NCI-H128 (cell line): ENCODE measurements around the gene ARHGAP30.

Experiments
- DNase-seq: peaks from one replicate; lab custom pipeline; 2025; ENCODE audit not compliant: unreplicated experiment; lab: John Stamatoyannopoulos, UW

Gene ARHGAP30

DNA sequence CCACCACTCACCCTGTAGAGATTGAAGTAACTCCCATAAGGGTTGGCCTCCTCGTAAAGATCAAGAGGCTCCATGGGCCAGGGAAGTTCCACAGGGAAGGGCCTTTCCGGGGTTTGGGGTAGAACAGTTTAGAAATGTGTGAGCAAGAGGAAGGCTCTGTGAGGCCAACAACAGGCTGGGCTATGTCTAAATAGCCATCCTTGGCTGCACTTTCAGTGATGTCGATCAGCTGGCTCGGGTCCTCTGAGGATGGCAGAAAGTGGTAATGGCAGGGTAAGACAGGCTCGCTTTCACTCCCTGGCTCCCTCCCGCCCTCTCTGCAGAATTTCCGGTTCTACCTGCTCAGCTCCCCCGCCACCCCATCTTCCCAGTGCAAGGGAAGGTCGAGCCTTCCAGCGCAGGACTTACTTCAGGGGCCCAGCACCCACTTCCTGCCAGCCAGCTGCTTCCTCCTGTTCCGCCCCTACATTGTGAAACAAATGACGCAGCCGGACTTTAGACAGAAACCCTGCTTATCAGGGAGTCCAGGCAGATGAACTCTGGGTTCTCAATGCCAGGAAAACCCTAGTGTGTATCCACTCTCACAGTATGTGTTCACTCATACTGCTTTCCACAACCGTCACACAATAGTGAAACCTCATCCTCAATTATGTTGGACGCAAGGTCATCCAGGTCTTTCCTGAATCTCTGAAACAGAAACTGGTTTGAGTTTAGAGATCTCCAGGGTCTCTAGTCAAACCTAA is 56.0 kb downstream of the ARHGAP30 start:
- no peak for DNase-seq

DNA sequence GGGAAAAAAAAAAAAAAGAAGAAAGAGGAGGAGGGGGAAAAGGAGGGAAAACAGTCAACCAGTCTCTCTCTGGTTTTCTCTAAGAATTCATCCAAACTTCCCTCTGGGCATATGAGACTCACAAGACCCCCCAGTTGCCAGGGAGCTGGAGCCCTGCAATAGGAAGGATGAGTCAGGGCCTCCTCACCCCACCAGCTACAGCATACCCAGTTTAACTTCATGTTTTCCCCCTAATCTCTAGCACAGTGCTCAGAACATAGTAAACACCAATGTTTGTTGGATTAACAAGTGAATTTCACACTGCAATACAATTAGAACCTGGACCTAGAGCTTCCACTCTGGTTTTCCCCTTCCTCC is 56.6 kb downstream of the ARHGAP30 start:
- no peak for DNase-seq

DNA sequence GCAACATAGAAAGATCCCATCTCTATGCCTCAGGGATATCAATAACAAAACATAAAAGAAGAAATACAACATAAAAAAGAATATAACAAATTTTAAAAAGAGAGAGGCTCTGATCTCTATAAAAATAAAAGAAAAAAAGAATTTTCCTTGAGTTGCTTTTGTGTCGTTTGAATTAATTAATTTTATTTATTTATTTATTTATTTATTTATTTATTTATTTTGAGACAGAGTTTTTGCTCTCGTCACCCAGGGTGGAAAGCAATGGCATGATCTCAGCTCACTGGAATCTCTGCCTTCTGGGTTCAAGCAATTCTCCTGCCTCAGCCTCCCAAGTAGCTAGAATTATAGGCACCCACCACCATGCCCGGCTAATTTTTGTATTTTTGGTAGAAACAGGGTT is 57.3 kb downstream of the ARHGAP30 start:
- DNase-seq, result no peak

DNA sequence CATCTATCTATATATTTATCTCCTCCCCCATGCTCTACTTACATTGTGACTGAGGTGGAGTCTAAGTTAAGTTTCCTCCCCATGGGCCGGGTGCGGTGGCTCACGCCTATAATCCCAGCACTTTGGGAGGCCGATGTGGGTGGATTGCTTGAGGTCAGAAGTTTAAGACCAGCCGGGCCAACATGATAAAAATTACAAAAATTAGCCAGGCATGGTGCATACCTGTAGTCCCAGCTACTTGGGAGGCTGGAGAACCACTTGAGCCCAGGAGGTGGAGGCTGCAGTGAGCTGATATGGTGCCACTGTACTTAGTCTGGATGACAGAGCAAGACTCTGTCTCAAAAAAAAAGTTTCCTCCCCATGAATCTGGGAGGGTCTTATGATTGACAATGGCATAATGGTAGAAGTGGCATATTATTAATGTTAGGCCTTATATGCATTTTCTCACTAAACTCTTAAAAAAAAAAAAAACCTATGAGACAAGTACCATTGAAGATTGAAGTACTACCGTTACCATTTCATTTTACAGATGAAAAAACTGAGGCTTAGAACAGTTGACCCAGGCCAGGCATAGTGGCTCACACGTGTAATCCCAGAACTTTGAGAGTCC is 60.0 kb downstream of the ARHGAP30 start:
- no peak for DNase-seq

DNA sequence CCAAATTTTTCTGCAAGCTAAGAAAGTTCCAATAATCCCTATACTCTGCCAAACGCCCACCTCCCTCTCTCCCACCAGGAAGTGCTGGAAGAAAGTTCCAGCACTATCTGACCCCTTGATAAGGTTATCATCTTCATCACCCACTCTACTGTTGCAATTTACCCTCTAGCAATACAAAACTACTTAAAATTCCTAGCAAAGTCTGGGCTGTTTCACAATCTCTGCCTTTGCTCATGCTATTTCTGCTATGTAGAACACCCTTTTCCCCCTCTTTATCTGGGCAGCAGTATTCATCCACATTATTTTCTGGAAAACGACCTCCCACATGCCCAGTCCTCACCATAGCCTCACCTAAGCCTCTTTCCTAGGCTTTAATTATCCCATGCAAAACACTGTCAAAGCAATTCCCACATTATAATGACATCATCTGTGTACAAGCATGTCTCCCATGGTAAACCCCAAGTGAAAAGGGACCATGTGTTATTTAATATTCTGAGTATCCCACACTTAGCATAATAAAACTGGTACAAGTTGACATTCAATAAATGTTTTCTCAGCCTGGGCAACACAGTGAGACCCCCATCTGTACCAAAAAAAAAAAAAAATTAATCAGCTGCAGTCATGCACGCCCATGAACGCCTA is 60.7 kb downstream of the ARHGAP30 start:
- no peak for DNase-seq

DNA sequence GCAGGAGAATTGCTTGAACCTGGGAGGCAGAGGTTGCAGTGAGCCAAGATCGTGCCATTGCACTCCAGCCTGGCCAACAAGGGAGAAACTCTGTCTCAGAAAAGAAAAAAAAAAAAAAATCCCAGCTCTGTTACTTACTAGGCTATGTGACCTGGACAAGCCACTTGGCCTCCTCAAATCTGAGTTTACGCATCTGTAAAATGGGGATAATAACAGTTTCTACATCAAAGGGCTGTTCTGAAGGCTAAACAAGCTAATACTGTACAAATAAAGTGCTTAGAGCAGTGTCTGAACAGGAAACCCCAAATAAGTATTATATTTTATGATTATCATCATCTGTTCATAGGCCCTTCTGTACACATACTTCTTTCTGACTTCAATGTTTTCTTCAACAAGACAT is 62.3 kb downstream of the ARHGAP30 start:
- DNase-seq, result no peak

DNA sequence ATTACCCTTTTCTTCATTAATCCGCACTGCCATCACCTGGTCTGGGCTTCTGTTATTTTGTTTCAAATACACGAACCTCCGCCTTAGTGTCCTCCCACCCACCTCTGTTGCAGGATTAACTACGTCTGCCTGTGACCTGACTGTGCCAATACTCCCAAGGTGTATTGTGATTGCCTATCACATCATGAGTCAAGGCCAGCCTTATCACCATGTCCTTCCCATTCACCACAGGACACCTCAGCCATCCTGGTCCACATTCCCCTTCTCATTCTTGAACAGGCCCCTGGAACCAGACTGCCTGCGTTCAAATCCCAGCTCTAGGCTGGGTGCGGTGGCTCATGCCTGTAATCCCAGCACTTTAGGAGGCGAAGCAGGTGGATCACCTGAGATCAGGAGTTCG is 63.1 kb downstream of the ARHGAP30 start:
- no peak for DNase-seq

DNA sequence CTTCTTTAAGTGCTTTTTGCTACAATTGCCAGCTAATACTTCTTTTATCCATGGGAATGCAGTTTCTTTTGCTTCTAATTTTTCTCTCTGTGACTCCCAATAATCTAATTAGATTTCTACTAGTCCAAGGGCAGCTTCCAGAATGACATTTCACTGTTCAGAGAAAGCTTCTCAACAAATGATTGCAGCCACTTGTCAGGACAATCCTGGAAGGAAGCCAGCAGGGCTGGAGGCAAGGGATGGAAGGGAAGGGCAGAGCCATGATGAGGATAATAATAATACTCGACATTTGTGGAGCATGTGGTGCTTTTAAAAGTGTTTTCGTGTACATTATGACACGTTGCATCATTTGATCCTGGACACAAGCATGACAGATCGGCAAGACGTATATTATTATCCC is 68.2 kb downstream of the ARHGAP30 start:
- no peak for DNase-seq

DNA sequence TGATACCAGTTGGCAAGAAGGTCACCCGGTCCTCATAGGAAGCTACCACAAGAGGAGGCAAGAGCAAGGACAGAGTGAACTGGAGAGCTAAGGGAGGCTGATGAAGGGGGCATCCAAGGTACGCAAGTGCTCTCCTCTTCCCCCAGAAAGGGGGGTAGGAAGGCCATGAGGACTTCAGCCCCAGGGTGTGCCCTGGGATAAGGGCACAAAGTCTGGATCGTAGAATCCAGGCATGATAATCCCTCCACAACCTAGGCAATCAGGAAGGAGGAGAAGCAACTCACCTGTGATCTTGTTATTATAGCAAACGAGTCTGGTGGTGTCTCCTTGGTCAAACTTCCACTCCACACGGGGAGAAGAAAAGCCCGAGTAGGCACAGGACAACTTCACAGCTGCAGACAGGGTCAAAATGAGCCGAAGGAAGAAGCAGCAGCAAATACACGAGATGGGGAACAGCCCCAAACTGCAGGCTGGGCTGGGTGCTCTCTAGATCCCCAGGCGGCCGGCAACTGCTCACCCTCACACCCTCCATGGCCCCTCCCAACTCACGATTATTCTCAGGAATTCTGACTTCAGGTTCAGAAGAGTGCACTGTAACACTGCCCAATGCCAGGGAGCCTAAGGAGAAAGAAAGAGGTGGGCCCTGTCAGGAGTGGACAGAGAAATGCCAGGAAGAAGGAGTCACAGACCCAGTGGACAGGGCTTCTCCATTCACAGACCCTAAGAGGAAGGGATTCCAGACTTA is 68.8 kb downstream of the ARHGAP30 start:
- DNase-seq, result no peak

DNA sequence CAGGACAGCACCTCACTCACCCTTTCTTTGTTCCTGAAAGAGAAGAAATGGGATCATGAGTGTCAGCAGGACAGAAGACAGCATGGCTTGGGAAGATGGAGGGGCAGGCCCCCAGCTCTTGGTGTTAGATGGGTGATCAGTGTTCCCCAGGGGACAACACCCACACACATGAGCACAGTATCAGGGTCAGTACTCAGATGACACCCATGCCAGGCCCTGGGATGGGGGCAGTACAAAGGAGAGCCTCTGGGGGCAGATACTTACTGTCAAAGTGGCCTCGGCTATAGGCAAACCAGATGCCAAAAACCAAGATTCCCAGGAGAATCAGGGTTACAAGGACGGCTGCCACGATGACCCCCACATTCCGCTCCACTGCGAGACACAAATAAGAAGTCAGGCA is 70.3 kb downstream of the ARHGAP30 start:
- no peak for DNase-seq

DNA sequence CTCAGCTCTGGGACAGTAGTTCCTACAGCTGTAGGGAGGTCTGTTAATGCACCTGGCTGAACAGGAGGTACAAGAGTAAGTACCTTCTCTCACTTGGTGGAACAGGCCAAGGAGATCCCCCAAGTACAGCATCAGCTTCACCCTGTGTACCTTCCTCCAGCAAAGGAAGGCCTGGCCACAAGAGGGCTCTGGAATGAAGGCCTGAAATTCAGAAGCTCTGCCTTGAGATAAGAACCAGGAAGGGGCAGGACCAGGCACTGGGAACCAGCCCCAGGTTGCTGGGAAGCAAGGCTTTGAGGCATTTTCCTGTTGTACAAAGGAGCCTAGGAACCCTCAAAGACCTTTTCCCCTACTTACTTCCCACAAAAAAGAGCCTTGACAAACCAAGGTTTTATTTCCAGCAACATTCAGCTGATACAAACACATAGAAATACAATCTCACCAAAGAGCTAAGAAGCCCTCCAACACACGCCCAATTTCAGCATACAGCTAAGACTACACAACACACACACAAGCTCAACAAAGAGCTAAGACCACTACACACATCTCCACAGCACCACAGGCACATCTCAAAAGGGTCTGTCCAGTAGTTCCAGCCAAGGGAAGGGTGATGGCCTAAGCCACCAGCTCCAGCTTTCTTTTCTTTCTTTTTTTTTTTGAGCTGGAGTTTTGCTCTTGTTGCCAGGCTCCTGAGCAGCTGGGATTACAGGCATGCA is 72.2 kb downstream of the ARHGAP30 start:
- no peak for DNase-seq
